H9 (cell line): ENCODE data around the gene NAA50. TPM values are rescaled to one million over a fixed set of nuclear protein-coding genes. Genes with fewer than 3 reads are reported as not detected.

ENCODE experiments used
- DNase-seq: peaks from one replicate; pipeline ENCODE4 v3.0.0-alpha.2; 2017
- H2AFZ ChIP-seq: one replicate; pipeline ENCODE4 v1.6.1; 2013; ENCODE audit warnings: mild to moderate bottlenecking, low read length, control low read depth, moderate library complexity
- H2AK5ac ChIP-seq: 2 replicates; pipeline ENCODE4 v1.6.1; 2013; ENCODE audit warnings: low read length, control low read depth, mixed read lengths; ENCODE audit not compliant: insufficient read length
- H2BK120ac ChIP-seq: one replicate; pipeline ENCODE4 v1.6.1; 2013; ENCODE audit warnings: low read depth, mild to moderate bottlenecking, low read length, control low read depth, inconsistent platforms; ENCODE audit not compliant: poor library complexity, severe bottlenecking
- H2BK12ac ChIP-seq: 2 replicates; pipeline ENCODE4 v1.6.1; 2013; ENCODE audit warnings: low read length, control low read depth, mixed read lengths, low read depth; ENCODE audit not compliant: insufficient read length
- H2BK15ac ChIP-seq: 2 replicates; pipeline ENCODE4 v1.6.1; 2013; ENCODE audit warnings: low read depth, low read length, control low read depth
- H2BK20ac ChIP-seq: one replicate; pipeline ENCODE4 v1.6.1; 2013; ENCODE audit warnings: low read depth, mild to moderate bottlenecking, low read length, control low read depth, inconsistent platforms; ENCODE audit not compliant: poor library complexity, severe bottlenecking
- H2BK5ac ChIP-seq: 2 replicates; pipeline ENCODE4 v1.6.1; 2013; ENCODE audit warnings: low read length, control low read depth, mixed read lengths; ENCODE audit not compliant: insufficient read length
- H3K14ac ChIP-seq: 2 replicates; pipeline ENCODE4 v1.6.1; 2013; ENCODE audit warnings: low read length, control low read depth; ENCODE audit not compliant: insufficient read depth
- H3K18ac ChIP-seq: 2 replicates; pipeline ENCODE4 v1.6.1; 2013; ENCODE audit warnings: low read depth, mild to moderate bottlenecking, mixed read lengths, low read length, control low read depth; ENCODE audit not compliant: insufficient read length
- H3K23ac ChIP-seq: 2 replicates; pipeline ENCODE4 v1.6.1; 2013; ENCODE audit warnings: low read length, control low read depth, mixed read lengths, low read depth; ENCODE audit not compliant: insufficient read length
- H3K23me2 ChIP-seq: 2 replicates; pipeline ENCODE4 v1.6.1; 2013; ENCODE audit warnings: low read depth, mild to moderate bottlenecking, mixed read lengths, low read length, control low read depth; ENCODE audit not compliant: insufficient read length, poor library complexity, severe bottlenecking
- H3K27ac ChIP-seq: 2 replicates; pipeline ENCODE4 v1.5.1; 2013; ENCODE audit warnings: low read length, control low read depth, mixed read lengths, low read depth; ENCODE audit not compliant: insufficient read length
- H3K27me3 ChIP-seq: 2 replicates; pipeline ENCODE4 v1.6.1; 2013; ENCODE audit warnings: low read length, control low read depth, inconsistent platforms; ENCODE audit not compliant: insufficient read depth
- H3K4ac ChIP-seq: 2 replicates; pipeline ENCODE4 v1.6.1; 2013; ENCODE audit warnings: low read depth, mild to moderate bottlenecking, control low read depth, inconsistent platforms, low read length, moderate library complexity
- H3K4me1 ChIP-seq: 2 replicates; pipeline ENCODE4 v1.6.1; 2013; ENCODE audit warnings: low read length, control low read depth, inconsistent platforms; ENCODE audit not compliant: insufficient read depth
- H3K4me2 ChIP-seq: 2 replicates; pipeline ENCODE4 v1.6.1; 2013; ENCODE audit warnings: low read length, control low read depth, mixed read lengths; ENCODE audit not compliant: insufficient read length, insufficient read depth
- H3K56ac ChIP-seq: 2 replicates; pipeline ENCODE4 v1.6.1; 2013; ENCODE audit warnings: low read depth, mild to moderate bottlenecking, mixed read lengths, low read length, control low read depth; ENCODE audit not compliant: insufficient read length
- H3K79me1 ChIP-seq: 2 replicates; pipeline ENCODE4 v1.6.1; 2013; ENCODE audit warnings: low read depth, mild to moderate bottlenecking, moderate library complexity, low read length, control low read depth, inconsistent platforms; ENCODE audit not compliant: insufficient read depth, poor library complexity, severe bottlenecking
- H3K79me2 ChIP-seq: 2 replicates; pipeline ENCODE4 v1.6.1; 2013; ENCODE audit warnings: low read length, control low read depth, inconsistent platforms; ENCODE audit not compliant: insufficient read depth
- H3K9ac ChIP-seq: 2 replicates; pipeline ENCODE4 v1.6.1; 2013; ENCODE audit warnings: low read length, control low read depth, mixed read lengths; ENCODE audit not compliant: insufficient read length; ENCODE audit errors: extremely low read depth
- H3K9me3 ChIP-seq: one replicate; pipeline ENCODE4 v1.6.1; 2013; ENCODE audit warnings: low read depth, low read length, inconsistent platforms; ENCODE audit not compliant: control insufficient read depth
- H3T11ph ChIP-seq: one replicate; pipeline ENCODE4 v1.6.1; 2013; ENCODE audit warnings: mild to moderate bottlenecking, low read length, control low read depth, inconsistent platforms
- H4K20me1 ChIP-seq: one replicate; pipeline ENCODE4 v1.6.1; 2013; ENCODE audit not compliant: control insufficient read depth, insufficient read length, insufficient read depth
- H4K5ac ChIP-seq: 2 replicates; pipeline ENCODE4 v1.6.1; 2013; ENCODE audit warnings: low read depth, mild to moderate bottlenecking, mixed read lengths, low read length, control low read depth; ENCODE audit not compliant: insufficient read length
- H4K8ac ChIP-seq: replicated peaks from 2 replicates; pipeline ENCODE4 v1.6.1; 2013; ENCODE audit warnings: low read length, control low read depth, mixed read lengths, low read depth; ENCODE audit not compliant: insufficient read length
- H4K91ac ChIP-seq: 2 replicates; pipeline ENCODE4 v1.6.1; 2013; ENCODE audit warnings: low read depth, mild to moderate bottlenecking, moderate library complexity, mixed read lengths, low read length, control low read depth; ENCODE audit not compliant: insufficient read length
- H3K27ac Mint-ChIP-seq, 3 experiments: 2 replicates in 2 of 3; 3 replicates in 1 of 3; pipeline ENCODE4 v1.8.0; 2020 to 2021; ENCODE audit warnings: mixed read lengths in 3 of 3, mild to moderate bottlenecking in 1 of 3, moderate library complexity in 1 of 3
- H3K27me3 Mint-ChIP-seq: 2 replicates; pipeline ENCODE4 v1.8.0; 2021; ENCODE audit warnings: low read depth, mild to moderate bottlenecking, moderate library complexity, mixed read lengths
- H3K36me3 Mint-ChIP-seq, 3 experiments: 2 replicates in 2 of 3; 3 replicates in 1 of 3; pipeline ENCODE4 v1.8.0; 2020 to 2021; ENCODE audit warnings: low read depth in 3 of 3, mixed read lengths in 3 of 3; ENCODE audit not compliant: insufficient read depth in 1 of 3
- H3K4me1 Mint-ChIP-seq, 2 experiments: 2 replicates each; pipeline ENCODE4 v1.8.0; 2020; ENCODE audit warnings: mixed read lengths in 2 of 2
- H3K4me3 Mint-ChIP-seq, 2 experiments: 2 replicates in 1 of 2; 3 replicates in 1 of 2; pipeline ENCODE4 v1.8.0; 2020 to 2021; ENCODE audit warnings: mild to moderate bottlenecking in 2 of 2, mixed read lengths in 2 of 2, moderate library complexity in 1 of 2
- H3K9me3 Mint-ChIP-seq, 2 experiments: 2 replicates in 1 of 2; 3 replicates in 1 of 2; pipeline ENCODE4 v1.8.0; 2020; ENCODE audit warnings: mild to moderate bottlenecking in 2 of 2, mixed read lengths in 2 of 2, moderate library complexity in 1 of 2
- WGBS: extraction: QIAGEN DNeasy Blood & Tissue Kit; methylation state at CpG from one replicate; pipeline ENCODE4 v1.1.7; 2013; ENCODE audit warnings: missing lambda C conversion rate, low lambda C conversion rate, mixed read lengths; ENCODE audit not compliant: insufficient read length; ENCODE audit errors: extremely low coverage; 5-methylcytosine and 5-hydroxymethylcytosine counted together
- total RNA-seq: library from RNA; stranded (reverse); gene quantifications from 2 replicates; pipeline ENCODE4 v1.2.1, GENCODE V29; 2021
- TF ChIP-seq, protein P1 (sequence below): fragments of 200-600 bp; sonication (generic); conservative IDR thresholded peaks from 3 replicates; pipeline ENCODE4 v1.8.0; 2021; ENCODE audit warnings: antibody characterized with exemption, mild to moderate bottlenecking

The NAA50 gene
- total RNA-seq, 1 experiment from 2014 or later: 216 TPM

DNA sequence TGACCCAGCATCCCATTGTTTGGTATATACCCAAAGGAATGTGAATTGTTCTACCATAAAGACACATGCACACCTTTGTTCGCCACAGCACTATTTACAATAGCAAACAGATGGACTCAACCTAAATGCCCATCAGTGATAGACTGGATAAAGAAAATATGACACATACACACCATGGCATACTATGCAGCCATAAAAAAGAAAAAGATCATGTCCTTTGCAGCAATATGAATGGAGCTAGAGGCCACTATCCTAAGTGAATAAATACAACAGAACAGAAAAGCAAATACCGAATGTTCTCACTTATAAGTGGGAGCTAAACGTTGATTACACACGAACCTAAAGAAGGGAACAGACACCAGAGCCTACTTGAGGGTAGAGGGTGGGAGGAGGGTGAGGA lies 38.2 kb downstream of the NAA50 start:
- Mint-ChIP-seq H3K9me3 (no peaks in the 10 kb centered on the region), H3K4me1 (no peaks in the 10 kb centered on the region), H3K27ac (no peak overlapping the region), H3K36me3 (no peaks in the 10 kb centered on the region), H3K27me3 (peaks cover 4% of the 10 kb centered on the region), H3K4me3 (no peak overlapping the region)
- Histone ChIP-seq H3K56ac (no peak overlapping the region), H3T11ph (no peak overlapping the region), H2BK5ac (no peak overlapping the region), H3K9me3 (no peaks in the 10 kb centered on the region), H3K23ac (no peak overlapping the region), H2BK20ac (no peak overlapping the region), H3K23me2 (no peaks in the 10 kb centered on the region), H2AFZ (no peak overlapping the region), H2AK5ac (no peak overlapping the region), H2BK12ac (no peak overlapping the region), H3K4me1 (no peaks in the 10 kb centered on the region), H4K5ac (no peak overlapping the region), H3K79me1 (no peaks in the 10 kb centered on the region), H4K91ac (no peak overlapping the region), H4K20me1 (no peaks in the 10 kb centered on the region), H2BK120ac (no peak overlapping the region), H3K79me2 (no peaks in the 10 kb centered on the region), H2BK15ac (no peak overlapping the region), H3K27me3 (no peaks in the 10 kb centered on the region), H3K4ac (no peak overlapping the region), H3K14ac (no peak overlapping the region), H3K4me2 (no peak overlapping the region), H4K8ac (no peak overlapping the region), H3K18ac (no peak overlapping the region), H3K27ac (no peak overlapping the region), H3K9ac (no peak overlapping the region)
- no CpG with 5 or more reads among the region's 4 CpGs for WGBS
- TF ChIP-seq, protein P1, sequence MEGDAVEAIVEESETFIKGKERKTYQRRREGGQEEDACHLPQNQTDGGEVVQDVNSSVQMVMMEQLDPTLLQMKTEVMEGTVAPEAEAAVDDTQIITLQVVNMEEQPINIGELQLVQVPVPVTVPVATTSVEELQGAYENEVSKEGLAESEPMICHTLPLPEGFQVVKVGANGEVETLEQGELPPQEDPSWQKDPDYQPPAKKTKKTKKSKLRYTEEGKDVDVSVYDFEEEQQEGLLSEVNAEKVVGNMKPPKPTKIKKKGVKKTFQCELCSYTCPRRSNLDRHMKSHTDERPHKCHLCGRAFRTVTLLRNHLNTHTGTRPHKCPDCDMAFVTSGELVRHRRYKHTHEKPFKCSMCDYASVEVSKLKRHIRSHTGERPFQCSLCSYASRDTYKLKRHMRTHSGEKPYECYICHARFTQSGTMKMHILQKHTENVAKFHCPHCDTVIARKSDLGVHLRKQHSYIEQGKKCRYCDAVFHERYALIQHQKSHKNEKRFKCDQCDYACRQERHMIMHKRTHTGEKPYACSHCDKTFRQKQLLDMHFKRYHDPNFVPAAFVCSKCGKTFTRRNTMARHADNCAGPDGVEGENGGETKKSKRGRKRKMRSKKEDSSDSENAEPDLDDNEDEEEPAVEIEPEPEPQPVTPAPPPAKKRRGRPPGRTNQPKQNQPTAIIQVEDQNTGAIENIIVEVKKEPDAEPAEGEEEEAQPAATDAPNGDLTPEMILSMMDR: no peak
- DNase-seq: no peak
